Eye (tissue), 1 donor: ENCODE results near the gene CCNA2.

ENCODE experiments used
- DNase-seq: peaks from one replicate; pipeline ENCODE4 v3.0.0-alpha.2; 2015

CCNA2 gene

DNA sequence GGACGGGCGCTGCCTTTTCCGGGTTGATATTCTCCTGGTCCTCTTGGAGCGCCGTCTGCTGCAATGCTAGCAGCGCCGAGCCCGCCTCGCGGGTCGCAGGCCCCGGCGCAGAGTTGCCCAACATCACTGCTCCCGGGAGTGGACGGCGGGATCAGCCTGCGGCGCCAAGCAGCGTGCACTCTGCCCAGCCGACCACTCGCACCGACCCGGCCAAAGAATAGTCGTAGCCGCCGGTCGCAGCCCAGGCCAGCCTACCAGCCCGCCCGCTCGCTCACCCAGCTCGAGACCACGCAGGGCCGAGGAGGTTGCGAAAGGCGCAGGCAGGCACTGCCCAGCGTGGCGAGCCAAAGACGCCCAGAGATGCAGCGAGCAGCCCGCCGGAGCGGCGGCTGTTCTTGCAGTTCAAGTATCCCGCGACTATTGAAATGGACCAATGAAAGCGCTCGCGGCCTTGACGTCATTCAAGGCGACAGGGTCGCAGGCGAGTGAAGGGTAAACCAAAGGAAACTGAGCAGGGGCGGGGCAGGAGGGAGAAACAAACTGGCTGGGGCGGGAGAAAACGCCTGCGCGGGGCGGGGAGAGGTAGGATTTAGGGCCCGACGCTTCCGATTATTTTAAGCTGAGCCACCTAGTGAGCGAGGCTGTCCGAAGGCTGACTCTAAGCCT lies at the start of gene CCNA2:
CCNA2 (minus strand) TSS at position 379 of the 666 bp plus-strand sequence; CDS start at position 124, 255 bp downstream.
- DNase-seq, result peak; percentile 99

DNA sequence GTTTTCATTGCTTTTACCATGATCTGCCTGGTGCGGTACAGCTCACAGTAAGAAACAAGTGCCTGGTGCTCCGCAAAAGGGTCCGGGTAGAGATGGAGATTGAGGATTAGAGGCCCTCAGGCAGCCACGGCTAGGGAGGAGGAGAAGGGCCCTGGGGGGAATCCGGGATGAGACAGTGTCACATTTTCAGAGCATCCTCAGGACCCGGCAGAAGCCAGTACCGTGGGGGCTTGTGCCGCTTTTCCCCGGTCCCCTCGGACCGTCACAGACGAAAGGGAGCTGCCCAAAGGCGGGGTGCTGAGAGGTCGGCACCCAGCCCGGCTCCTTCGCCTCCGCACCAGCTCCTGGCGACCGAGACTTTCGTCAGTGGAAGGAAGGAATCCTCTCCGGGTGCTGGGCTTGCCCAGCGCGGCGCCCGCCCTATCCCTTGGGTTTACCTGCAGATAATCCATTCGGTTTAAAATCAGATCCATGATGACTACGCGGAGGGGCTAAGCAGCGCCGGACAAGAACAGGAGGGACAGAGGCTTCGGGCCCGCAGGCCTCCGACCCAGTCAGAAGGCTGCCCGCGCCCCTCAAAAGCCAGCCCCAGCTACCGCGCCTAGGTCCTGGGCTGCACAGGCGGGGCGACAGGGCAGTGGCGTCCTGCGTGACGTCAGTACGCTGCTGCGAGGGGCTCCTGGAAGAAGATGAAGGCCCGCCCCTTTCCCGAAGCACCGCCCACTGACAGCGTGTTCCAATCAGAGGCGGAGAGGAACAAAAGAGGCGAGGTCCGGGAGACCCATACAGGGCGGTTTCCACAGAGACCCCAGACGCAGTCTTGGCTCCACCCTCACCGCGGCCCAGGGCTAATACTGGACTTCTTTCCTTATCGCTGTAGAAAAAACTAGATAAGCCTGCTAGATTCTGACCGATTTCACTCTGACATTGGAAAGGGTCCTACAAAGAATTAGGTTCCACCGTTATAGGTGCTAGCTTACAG lies 46.4 kb upstream of the CCNA2 start, which contains the start of gene BBS7:
BBS7 (minus strand) TSS at position 634 of the 982 bp plus-strand sequence; CDS start at position 473, 161 bp downstream.
- DNase-seq, result peak; percentile 99

DNA sequence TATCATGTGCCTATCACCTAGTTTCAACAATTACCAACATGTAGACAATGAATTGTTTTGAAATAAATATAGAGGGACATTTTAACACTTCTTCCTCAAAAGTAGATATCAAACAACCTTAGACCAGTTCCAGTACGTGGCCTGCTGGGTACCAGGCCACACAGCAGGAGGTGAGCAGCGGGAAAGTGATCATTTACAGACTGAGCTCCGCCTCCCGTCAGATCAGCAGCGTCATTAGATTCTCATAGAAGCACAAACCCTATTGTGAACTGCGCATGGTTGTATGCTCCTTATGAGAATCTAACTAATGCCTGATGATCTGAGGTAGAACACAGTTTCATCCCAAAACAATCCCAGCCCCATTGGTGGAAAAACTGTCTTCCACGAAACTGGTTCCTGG lies 40.1 kb upstream of the CCNA2 start:
- peak; percentile 5 for DNase-seq

DNA sequence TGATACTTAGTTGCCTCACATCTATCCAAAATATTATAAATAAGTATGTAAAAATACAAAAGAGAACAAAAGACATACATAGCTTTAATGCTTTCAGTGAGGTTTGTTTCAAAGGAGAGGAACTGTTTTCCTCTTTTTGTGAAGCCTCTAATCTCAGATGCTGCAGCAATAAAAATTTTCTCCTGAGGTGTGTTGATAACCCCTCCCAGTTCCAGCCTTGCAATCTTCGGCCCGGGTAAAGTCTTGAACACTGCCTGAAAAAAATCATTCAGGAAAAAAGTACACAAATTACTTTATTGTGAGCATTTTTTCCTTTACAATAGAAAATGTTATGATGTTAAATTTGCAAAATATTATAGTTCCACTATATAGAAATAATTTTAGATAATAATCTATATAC lies 37.7 kb upstream of the CCNA2 start:
- DNase-seq, result no peak

DNA sequence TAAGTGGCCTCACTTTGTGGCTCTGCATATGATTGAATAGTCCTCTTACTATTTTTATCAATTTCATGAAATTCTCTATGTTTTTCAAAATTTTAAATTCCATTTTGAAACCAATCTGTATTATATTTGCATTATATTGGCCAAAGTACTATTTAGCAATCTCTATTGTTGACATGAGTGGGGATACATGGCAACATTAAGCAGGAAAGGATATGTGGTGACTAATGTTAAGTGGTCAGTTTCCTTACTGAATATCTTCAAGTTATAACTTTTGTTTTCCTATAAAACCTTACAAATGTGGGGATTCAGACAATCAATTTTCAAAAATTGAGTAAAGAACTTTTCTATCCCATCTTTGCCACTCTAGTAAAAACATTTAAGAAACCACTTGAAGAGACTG lies 36.4 kb upstream of the CCNA2 start:
- DNase-seq, result no peak

DNA sequence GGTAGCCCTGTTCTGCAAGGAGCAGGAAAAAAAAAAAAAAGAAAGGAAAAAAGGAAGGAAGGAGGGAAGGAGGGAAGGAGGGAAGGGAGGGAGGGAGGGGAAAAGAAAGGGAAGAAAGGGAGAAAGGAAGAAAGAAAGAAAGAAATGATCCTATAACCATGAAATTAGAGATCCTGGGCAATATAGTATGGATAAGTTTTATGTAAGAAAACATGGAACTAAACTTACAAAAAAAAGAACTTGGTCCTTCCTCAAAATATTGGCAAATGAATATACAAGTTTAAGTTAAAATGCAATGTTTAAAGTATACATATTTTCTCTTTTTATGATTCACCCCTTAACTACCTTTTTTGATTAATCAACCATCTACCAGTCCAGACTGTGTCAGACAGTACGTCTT lies 27.7 kb upstream of the CCNA2 start:
- DNase-seq, result no peak

DNA sequence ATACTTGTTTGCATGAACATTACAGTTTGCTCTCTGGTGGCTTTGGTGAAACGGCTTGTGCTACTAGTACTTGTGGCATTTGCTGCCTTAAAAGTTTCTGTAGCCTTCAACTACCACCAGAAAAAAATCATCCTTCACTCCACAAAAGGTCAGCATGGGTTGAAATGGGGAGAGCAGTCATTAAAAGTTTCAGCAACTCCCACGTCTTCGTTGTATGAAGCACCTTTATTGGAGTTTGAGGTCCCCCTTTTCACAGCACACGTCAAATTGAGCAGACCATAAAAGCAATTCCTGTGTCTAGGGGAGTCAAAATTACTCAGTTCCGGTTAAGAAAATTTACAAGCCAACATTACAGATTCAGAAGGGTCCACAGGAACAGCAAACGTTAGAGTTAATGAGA lies 23.0 kb upstream of the CCNA2 start:
- no peak for DNase-seq

DNA sequence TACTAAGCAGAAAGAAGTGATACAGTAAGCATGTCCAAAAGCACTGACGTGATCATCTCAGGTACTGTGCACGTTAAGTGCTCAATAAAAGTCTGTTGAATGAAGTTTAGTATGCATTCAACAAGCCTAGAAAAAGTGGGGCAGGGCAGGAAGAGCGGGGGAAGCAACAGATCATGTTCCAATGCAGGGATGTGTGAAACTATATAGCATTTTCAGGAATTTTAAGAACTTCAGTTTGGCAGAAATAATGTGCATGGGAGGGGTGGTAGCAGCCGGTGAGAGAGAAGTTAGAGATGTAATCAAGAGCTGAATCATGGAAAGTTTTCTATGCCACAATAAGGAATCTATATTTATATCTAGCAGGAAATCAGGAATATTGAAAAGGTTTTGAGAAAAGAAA lies 19.2 kb upstream of the CCNA2 start:
- no peak for DNase-seq

DNA sequence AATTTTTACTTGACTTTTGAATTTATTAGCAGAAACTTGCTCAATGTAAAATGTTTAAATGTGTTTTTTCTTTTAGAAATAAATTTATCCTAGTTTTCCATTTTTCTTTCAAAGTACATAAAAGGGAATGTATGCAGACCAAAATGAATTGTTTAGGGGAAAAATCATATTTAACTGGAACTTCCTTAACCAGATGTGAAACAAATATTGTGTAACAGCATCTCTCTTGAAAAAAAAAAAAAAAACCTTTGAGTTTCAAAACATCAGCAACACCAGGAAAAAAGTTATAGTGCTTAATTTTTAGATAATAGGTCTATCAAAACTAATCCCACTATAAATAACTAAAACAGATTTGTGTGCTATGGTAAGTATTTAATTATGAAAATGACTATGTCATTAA lies 14.5 kb upstream of the CCNA2 start:
- DNase-seq, result no peak

DNA sequence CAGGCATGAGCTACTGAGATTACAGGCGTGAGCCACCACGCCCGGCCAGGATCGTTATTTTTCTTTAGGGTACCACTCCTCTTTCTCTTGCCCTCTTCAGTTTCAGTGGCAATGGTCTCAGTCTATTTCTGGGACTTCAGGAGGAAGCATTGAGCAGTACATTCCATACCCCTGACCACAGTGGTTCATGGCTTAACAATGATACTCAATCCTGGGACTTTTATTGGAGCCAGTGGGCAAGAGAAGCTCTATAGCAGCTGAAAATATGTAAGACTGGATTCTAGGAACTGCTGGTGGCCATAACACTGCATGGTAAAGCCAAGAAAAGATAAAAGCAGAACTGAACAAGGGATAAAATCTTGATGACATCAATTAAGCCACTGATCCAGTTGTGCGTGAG lies 5.8 kb upstream of the CCNA2 start:
- no peak for DNase-seq

DNA sequence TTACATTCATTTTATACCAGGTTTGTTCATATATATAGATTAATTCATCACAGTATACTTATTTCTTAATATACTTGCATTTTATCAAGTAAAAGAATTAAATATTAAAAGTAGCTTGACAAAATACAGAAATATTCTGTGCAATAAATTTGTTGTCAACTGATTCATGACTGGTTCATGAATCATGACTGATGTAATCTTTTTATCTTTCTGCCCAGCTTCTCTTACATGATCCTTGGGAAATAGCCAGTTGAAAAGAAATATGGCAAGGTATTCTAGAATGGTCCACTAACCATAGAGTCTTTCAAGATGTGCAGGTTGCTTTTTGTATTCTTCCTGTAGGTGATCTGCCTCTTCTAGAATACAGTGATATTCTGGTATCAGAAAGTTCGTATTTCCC lies 4.2 kb upstream of the CCNA2 start:
- no peak for DNase-seq

DNA sequence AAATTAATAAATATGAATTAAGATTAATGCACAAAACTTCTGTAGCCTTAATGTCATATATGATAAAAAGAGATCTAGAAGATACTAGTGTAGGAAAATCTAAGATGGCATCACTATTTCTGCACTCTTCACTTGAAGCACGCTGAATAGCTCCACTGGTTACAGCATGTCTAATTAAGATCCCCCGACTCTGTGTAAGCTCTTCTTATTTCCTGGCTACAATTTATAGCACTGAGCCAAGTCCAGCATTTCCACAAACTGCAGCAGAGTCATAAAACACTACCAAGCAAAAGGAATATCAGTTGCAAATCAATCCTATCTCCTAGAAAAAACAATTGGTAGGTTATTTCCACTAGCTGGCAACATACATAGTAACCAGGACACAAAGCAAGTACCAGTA lies 1.3 kb upstream of the CCNA2 start:
- peak; percentile 14 for DNase-seq

DNA sequence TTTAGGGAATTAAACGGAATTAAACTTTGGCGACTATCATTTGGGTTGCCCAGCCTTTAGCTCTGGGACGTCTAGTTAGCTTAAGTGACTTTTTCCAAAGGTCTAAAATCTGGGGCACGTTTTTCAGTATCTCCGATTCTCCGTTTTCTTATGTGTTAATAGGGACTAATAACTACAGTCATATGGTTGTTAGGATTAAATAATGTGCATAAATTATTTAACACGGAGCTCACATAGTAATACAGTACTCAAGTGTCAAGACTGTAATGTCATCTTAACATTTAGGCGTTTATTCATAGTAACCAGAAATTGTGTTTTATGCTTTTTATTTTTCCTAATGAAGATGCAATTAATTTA lies 466 bp upstream of the CCNA2 start:
- no peak for DNase-seq

DNA sequence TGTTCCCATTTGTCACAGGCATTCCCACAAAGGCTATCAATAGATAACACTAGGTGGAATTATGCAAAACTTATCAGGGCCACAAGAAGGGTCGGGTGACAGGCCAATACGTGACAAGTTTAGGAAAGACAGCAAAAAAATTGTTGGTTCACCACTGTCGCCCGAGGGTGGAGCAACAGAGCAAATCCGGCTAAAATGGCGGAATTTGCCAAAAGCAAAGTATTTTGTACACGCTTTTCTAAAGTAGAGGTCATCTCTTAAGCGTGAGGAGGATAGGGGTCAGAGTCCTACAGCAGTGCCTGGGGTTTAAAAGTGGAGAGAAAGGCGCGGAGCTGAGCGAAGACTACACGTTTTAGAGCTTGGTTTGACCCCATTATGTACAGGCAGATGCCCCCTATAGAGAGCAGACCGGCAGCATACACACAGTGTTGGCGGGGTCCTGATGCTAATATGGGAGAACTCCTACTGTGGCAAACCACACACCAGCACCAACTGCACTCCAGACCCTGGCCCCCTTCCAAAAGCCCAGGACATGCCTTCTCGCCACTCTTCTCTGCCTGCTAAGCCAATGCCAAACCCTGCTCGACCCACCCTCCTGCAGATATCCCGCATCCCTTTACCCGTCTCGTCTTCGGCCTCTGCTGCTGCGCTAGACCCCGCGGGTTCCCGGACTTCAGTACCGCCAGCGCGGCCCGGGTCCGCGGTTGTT lies 733 bp downstream of the CCNA2 start:
- peak; percentile 56 for DNase-seq

DNA sequence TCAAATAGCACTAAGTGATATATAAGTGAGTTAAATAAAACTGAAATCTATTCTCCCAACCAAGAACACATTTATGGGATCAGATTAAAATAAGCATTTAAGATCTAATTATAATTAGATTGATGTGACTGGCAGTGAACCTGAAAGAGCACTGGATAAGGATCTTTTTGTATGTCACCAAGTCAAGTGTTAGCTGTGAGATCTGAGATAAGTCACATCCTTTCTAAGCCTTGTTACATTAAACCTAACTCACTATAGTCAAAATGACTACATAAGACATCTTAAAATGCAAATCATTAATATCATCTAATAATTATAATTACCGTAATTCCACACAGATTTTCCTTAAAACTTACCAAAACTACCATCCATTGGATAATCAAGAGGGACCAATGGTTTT lies 1.6 kb downstream of the CCNA2 start:
- DNase-seq, result no peak

DNA sequence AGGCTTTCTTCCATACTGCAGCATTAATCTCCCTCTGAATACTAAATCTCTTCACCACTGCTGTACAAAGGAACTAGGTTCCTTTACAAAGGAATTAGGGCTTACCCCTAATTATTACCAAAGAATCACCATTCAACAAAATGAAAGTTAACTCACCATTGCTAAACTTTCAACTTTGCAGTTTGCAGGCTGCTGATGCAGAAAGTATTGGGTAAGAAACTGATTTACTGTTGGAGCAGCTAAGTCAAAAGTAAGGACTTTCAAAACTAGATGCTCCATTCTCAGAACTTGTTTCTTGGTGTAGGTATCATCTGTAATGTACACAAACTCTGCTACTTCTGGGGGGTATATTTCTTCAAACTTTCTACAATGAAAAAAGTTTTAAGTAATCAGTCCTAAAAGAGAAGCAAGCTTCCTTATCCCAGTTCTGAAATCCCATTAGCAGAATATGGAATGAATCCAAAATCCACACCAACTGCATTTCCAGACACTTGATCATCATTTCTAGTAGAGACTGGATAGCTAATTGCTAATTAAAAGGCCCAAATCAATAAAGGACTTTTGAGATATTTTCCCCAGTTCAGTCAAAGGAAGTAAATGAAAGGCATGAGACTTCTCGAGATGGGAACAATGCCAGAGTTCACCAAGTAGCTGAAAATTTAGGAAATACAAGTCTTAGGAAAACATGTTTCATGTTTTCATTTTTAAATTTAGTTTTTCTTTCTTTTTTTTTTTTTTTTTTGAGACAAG lies 4.3 kb downstream of the CCNA2 start:
- DNase-seq, result no peak

DNA sequence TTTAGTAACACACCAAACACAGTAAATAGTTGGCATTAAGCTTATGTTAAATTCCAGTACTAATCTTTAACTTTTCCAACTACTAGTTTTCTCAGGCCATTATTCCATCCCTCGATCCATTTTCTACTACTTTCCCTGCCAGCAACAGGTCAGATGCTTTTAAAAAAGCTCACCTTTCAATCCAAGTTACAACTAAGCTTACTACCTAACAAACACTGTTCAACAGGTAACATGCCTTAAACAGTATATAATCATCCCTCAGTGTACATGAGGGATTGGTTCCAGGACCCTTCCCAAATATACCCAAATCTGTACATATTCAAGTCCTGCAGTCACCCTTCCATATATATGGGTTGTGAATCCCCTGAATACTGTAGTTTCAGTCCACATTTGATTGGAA lies 5.5 kb downstream of the CCNA2 start:
- no peak for DNase-seq

DNA sequence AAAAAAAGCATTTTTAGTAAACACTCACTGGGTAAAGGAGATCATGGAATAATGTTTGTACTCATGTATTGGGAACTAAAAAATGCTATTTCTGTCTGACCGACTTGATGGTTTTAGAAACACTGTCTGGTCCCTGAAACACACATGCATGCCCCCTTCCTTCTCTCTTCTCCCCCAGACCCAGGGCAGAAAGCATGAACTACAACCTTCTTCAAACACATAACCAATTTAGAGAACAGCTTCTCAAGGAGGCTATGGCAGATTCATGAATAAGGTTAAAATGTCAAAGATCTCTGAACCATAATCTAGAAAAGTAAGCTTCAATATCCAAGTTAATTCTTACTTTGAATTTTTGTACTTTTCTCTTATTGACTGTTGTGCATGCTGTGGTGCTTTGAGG lies 6.0 kb downstream of the CCNA2 start:
- DNase-seq, result no peak

DNA sequence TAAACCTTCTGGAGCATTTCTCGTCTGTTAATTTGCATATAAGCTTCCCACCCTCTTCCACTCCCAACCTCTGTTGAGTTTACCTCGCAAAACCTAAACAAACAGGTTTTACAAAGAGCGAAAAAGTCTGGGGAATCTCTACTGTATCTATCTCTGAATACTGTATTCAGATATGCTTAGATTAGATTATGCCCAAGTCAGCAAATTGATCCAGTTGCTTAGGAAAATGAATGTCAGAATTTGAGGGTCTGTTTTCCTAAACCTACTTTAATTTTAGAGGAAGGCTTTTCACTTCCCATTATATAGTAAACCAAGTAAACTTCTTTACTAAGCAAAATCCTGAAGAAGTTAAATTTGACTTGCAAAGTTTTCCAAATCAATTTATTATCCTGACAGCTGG lies 6.7 kb downstream of the CCNA2 start:
- DNase-seq, result no peak

DNA sequence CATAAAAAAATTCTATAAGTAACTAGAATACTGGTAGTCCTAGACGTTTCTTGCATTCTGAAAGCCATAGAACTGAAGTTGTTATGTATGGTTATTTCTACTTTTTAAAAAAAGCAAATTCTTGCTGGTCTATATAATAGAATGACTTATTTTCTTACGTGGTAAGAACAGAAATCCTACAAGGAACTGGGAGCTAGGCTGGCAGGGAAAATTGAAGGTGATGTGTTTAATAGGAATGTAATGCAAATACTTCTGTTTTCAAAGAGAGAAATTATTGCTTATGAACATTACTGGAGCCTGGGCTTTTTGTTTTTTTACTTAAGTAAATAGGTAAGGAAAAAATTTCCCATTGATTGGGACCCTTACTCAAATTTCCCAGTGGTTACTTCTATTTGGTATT lies 8.9 kb downstream of the CCNA2 start:
- no peak for DNase-seq

DNA sequence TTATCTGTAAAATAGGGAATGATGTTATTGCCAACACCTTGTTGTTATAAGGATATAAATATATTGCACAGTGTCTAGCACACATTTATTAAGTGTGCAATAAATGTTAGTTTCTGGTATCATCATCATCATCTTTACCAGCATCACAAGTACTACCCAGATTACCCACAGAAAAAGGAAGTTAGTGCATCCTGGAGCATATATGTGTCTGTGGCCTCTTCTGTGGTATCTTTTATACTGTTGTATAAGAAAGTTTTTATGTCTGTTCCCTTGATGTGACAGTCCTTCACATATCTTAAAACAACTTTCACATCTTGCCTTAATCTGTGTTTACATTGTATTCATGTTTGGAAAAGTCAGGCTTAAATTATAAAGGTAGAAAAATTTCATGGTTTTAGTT lies 12.6 kb downstream of the CCNA2 start:
- DNase-seq, result no peak

DNA sequence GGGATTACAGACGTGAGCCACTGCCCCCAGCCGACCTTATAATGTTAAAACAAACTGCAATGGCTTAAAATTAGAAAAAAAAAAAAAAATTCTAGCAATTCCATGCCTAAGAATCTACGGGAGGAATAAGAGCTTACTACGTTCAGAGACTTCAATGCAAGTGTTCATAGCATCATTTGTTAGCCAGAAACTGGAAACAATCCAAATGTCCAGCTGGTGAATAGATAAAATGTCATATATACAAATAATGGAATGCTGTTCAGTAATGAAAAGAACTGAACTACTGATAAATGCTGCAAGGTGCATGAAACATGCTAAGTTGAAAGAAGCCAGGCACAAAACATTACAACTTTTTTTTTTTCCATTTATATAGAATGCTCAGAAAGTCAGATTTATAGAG lies 17.3 kb downstream of the CCNA2 start:
- DNase-seq, result no peak

DNA sequence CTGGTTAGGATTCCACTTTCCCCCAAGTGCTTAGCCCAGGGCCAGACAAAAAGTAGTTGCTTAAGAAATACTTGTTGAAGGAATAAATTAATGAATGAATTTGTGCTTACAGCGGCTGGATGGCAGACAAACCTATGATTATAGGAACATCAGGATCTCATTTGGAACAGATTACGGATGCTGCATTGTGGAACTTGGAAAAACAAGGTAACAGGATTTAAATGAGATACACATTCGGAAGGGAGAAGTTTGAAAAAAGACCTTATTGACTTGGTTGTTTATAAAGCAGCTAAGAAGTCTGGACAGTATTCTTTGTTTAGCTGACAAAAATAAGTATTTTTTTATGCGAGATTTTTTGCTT lies 22.0 kb downstream of the CCNA2 start:
- DNase-seq, result no peak
